Urothelium cell line (cell line): ENCODE measurements around the gene BTG1.

Experiments
- DNase-seq: peaks from one replicate; pipeline ENCODE4 v3.0.0; 2011; ENCODE audit warnings: low spot score, mixed read lengths
- FAIRE-seq: peaks from 2 replicates; lab custom pipeline; 2011; peaks lifted over from hg19 to GRCh38; lab: Jason Lieb, UNC

BTG1 gene

GRCh38 chr12:92145731-92146496, at the start of gene BTG1:
Gene BTG1 (minus strand): TSS chr12:92145846. CDS start chr12:92145535, 311 bp downstream.
- DNase-seq (peak; percentile 91), FAIRE-seq (no peak)

GRCh38 chr12:92194561-92194960, 48.9 kb upstream of the BTG1 start:
- FAIRE-seq (no peak), DNase-seq (no peak)

GRCh38 chr12:92193846-92194245, 48.2 kb upstream of the BTG1 start:
- FAIRE-seq = no peak
- no peak for DNase-seq

GRCh38 chr12:92193063-92193462, 47.4 kb upstream of the BTG1 start:
- FAIRE-seq = no peak
- DNase-seq = no peak

- DNase-seq (no peak), FAIRE-seq (no peak)
These were observed 46.7 kb upstream of the BTG1 start for GRCh38 chr12:92192360-92192759.

GRCh38 chr12:92191061-92191460, 45.4 kb upstream of the BTG1 start:
- DNase-seq = no peak
- no peak for FAIRE-seq

GRCh38 chr12:92188517-92189188, 43.0 kb upstream of the BTG1 start:
- FAIRE-seq (no peak), DNase-seq (no peak)

GRCh38 chr12:92186038-92186470, 40.4 kb upstream of the BTG1 start:
- FAIRE-seq (no peak), DNase-seq (no peak)

- no peak for DNase-seq
- no peak for FAIRE-seq
These were observed 39.4 kb upstream of the BTG1 start for GRCh38 chr12:92185052-92185451.

- DNase-seq = no peak
- FAIRE-seq = no peak
These were observed 37.9 kb upstream of the BTG1 start for GRCh38 chr12:92183575-92183974.

- DNase-seq = no peak
- FAIRE-seq = no peak
These were observed 32.7 kb upstream of the BTG1 start for GRCh38 chr12:92178340-92178739.

GRCh38 chr12:92176646-92177045, 31.0 kb upstream of the BTG1 start:
- no peak for FAIRE-seq
- no peak for DNase-seq

GRCh38 chr12:92175961-92176360, 30.3 kb upstream of the BTG1 start:
- DNase-seq (no peak), FAIRE-seq (no peak)

- DNase-seq = no peak
- FAIRE-seq = no peak
These were observed 24.4 kb upstream of the BTG1 start for GRCh38 chr12:92170050-92170449.

GRCh38 chr12:92167075-92167474, 21.4 kb upstream of the BTG1 start:
- FAIRE-seq = no peak
- no peak for DNase-seq

GRCh38 chr12:92164712-92165111, 19.1 kb upstream of the BTG1 start:
- no peak for DNase-seq
- no peak for FAIRE-seq

GRCh38 chr12:92162079-92162478, 16.4 kb upstream of the BTG1 start:
- no peak for FAIRE-seq

GRCh38 chr12:92158796-92159439, 13.3 kb upstream of the BTG1 start:
- FAIRE-seq (no peak), DNase-seq (no peak)

More at GRCh38 chr12:92162079-92162478, 16.4 kb upstream of the BTG1 start:
- DNase-seq = no peak

- FAIRE-seq = no peak
- DNase-seq = no peak
These were observed 11.2 kb upstream of the BTG1 start for GRCh38 chr12:92156704-92157395.

GRCh38 chr12:92156139-92156538, 10.5 kb upstream of the BTG1 start:
- no peak for DNase-seq
- FAIRE-seq = no peak

GRCh38 chr12:92155733-92156132, 10.1 kb upstream of the BTG1 start:
- no peak for FAIRE-seq
- DNase-seq = no peak
